Gastrocnemius medialis (tissue), 4 donors: ENCODE data around the gene ORAI2. TPM values are rescaled to one million over a fixed set of nuclear protein-coding genes. Genes with fewer than 3 reads are reported as not detected.
"Not testable (repeated sequence)": the region's sequence is repeated elsewhere in the genome, so short reads cannot be mapped to it uniquely, and the experiment has no call there.

Source experiments
- ATAC-seq, 2 donors: fragments of 150-250 bp; one replicate each; pipeline ENCODE4 v1.9.1; 2016
- DNase-seq, 2 donors: peaks; one replicate each; pipeline ENCODE4 v3.0.0-alpha.2; 2019
- H3K27ac ChIP-seq, 4 donors: fragments of 200-600 bp; sonication (generic); 1 replicate in 1 of 4; 2 replicates in 3 of 4; pipeline ENCODE4 v1.5.1; 2016 to 2018; ENCODE audit warnings: mild to moderate bottlenecking in 2 of 4, moderate library complexity in 1 of 4
- H3K27me3 ChIP-seq, 3 donors: fragments of 200-600 bp; sonication (generic) in 2 of 3; 1 replicate in 1 of 3; 2 replicates in 2 of 3; pipeline versions ENCODE4 v1.5.1 to v1.6.0; 2016 to 2019; ENCODE audit warnings: mild to moderate bottlenecking in 1 of 3, moderate library complexity in 1 of 3
- H3K36me3 ChIP-seq, 2 donors: fragments of 200-600 bp; sonication (generic) in 1 of 2; one replicate each; pipeline ENCODE4 v1.5.1; 2017 to 2018
- H3K4me1 ChIP-seq, 2 donors: fragments of 200-600 bp; sonication (generic) in 1 of 2; one replicate each; pipeline ENCODE4 v1.5.1; 2016 to 2017; ENCODE audit warnings: mild to moderate bottlenecking in 2 of 2
- H3K4me3 ChIP-seq, 4 donors: fragments of 200-600 bp; sonication (generic) in 3 of 4; 1 replicate in 1 of 4; 2 replicates in 3 of 4; pipeline ENCODE4 v1.5.1; 2016 to 2019; ENCODE audit warnings: mild to moderate bottlenecking in 2 of 4
- H3K9me3 ChIP-seq, 3 donors: fragments of 200-600 bp; sonication (generic) in 2 of 3; 1 replicate in 1 of 3; 2 replicates in 2 of 3; pipeline ENCODE4 v1.5.1; 2016 to 2019
- POLR2A ChIP-seq, 2 donors: fragments of 450-650 bp; IDR thresholded peaks; one replicate each; pipeline ENCODE4 v1.6.1; 2017; ENCODE audit warnings: antibody characterized with exemption in 2 of 2, mild to moderate bottlenecking in 2 of 2, moderate library complexity in 2 of 2
- in situ Hi-C, 4 donors: fragments of 200-750 bp; cut with MboI; loops; one replicate each; pipeline versions ENCODE4 v1.15.0 to v1.8.0; 2017; ENCODE audit warnings: low sequenced_read_pairs in 4 of 4
- intact Hi-C: fragments of 100-400 bp; cut with DNase I; formaldehyde crosslinking; loops from one replicate; pipeline ENCODE4 v1.15.1; 2023; ENCODE audit warnings: low total_unique reads
- total RNA-seq, 4 donors: library from RNA; depleted of rRNA; stranded (reverse); fragments of >200 nt; gene quantifications; one replicate each; pipeline versions ENCODE4 v1.1.0 to v1.2.3, GENCODE V29; 2016
- TF ChIP-seq, protein P1 (sequence below), 5 experiments: fragments of 450-650 bp in 3 of 5; fragments of 200-600 bp in 2 of 5; sonication (generic) in 2 of 5; IDR thresholded peaks in 4 of 5; conservative IDR thresholded peaks in 1 of 5; 1 replicate in 4 of 5; 2 replicates in 1 of 5; pipeline ENCODE4 v1.5.1; 2016 to 2019; ENCODE audit warnings: antibody characterized with exemption in 5 of 5, mild to moderate bottlenecking in 3 of 5, moderate library complexity in 3 of 5

ORAI2 gene
- total RNA-seq, 4 donors from 2014 or later: 1.8 to 4.1 (median 2.3) TPM

DNA sequence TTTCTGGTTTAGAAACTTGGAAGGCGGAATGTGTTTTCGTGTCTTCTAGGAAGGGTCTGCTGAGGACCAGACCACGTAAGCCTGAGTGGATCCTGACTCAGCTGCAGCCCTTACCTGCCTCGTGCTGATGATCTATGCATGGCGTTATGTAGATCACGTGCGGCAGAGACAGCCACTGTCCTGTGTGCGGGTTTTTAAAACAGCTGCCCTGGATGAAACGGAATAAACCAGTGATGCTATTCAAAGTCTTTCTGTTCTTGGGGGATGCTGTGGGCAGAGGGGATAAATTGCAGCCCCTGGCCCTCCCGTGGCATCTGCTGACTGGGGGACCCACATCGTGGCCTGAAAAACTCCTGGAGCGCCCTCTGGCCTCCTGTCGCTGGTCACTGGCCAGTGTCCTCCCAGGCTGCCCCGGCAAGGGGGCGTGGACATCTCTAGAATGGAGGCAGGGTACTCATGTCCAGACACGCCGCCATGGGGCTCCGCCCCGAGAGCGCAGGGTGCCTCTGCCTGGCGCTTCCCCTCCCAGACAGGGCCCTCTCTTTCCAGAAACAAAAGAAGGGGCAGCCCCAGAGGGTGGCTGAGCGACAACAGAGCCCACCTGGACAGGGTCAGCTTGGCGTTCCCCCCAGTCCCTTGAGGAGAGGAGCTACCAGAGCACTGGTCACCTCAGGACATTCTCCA is 18.1 kb downstream of the ORAI2 start:
- in situ Hi-C loops: no loop called here
- intact Hi-C loops: no loop called here
- ATAC-seq: no peak
- Histone ChIP-seq H3K27me3 (no peaks in the 10 kb centered on the region), H3K36me3 (peaks cover 0 to 12% of the 10 kb centered on the region in 2 donors), H3K4me1 (no peaks in the 10 kb centered on the region), H3K9me3 (no peaks in the 10 kb centered on the region), H3K27ac (no peak overlapping the region), H3K4me3 (no peak overlapping the region)
- DNase-seq: no peak
- no peak for TF ChIP-seq POLR2A (IDR thresholded peaks at IDR 0.05)
- TF ChIP-seq, protein P1, sequence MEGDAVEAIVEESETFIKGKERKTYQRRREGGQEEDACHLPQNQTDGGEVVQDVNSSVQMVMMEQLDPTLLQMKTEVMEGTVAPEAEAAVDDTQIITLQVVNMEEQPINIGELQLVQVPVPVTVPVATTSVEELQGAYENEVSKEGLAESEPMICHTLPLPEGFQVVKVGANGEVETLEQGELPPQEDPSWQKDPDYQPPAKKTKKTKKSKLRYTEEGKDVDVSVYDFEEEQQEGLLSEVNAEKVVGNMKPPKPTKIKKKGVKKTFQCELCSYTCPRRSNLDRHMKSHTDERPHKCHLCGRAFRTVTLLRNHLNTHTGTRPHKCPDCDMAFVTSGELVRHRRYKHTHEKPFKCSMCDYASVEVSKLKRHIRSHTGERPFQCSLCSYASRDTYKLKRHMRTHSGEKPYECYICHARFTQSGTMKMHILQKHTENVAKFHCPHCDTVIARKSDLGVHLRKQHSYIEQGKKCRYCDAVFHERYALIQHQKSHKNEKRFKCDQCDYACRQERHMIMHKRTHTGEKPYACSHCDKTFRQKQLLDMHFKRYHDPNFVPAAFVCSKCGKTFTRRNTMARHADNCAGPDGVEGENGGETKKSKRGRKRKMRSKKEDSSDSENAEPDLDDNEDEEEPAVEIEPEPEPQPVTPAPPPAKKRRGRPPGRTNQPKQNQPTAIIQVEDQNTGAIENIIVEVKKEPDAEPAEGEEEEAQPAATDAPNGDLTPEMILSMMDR (IDR thresholded peaks at IDR 0.05 in 4 of 5, conservative IDR thresholded peaks at IDR 0.05 in 1 of 5): no peak

- H3K27ac ChIP-seq: no peak overlapping the region
- in situ Hi-C loops: no loop called here
Observed at GRCh38 chr7:102452451-102452850, 19.1 kb downstream of the ORAI2 start.

DNA sequence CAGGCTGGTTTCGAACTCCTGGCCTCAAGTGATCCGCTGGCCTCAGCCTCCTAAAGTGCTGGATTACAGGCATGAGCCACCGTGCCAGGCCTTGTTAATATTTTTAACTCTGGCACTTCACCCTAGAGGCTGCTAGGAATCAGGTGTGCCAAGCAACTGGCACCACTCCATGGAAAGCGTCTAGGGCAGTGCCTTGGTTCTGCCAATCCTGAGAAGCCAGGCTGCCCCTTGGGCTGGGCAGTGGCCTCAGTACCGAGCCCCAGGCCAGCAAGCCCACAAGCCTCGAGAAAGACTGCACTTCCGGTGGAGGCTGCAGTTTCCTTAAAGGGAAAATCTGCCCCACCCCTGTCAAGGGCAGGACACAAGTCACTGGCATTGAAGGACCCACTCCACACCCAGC is 19.9 kb downstream of the ORAI2 start:
- Histone ChIP-seq H3K4me3 (no peak overlapping the region), H3K27ac (peak overlapping the region in 2 of 4 donors; percentile 34 to 60), H3K27me3 (no peaks in the 10 kb centered on the region), H3K36me3 (peaks cover 0 to 30% of the 10 kb centered on the region in 2 donors), H3K4me1 (no peaks in the 10 kb centered on the region), H3K9me3 (no peaks in the 10 kb centered on the region)
- no peak for TF ChIP-seq POLR2A (IDR thresholded peaks at IDR 0.05)
- intact Hi-C loops: no loop called here
- ATAC-seq (peak; percentile 47 to 60), DNase-seq (peak in 1 of 2 donors; percentile 52)
- in situ Hi-C loops: no loop called here

More at GRCh38 chr7:102452451-102452850, 19.1 kb downstream of the ORAI2 start:
- Histone ChIP-seq H3K4me1 (no peaks in the 10 kb centered on the region), H3K36me3 (peaks cover 0 to 21% of the 10 kb centered on the region in 2 donors), H3K27me3 (no peaks in the 10 kb centered on the region), H3K9me3 (no peaks in the 10 kb centered on the region), H3K4me3 (no peak overlapping the region)
- no peak for DNase-seq
- ATAC-seq: no peak
- intact Hi-C loops: no loop called here
- no peak for TF ChIP-seq POLR2A (IDR thresholded peaks at IDR 0.05)
- TF ChIP-seq, protein P1 (IDR thresholded peaks at IDR 0.05 in 4 of 5, conservative IDR thresholded peaks at IDR 0.05 in 1 of 5): no peak

- Histone ChIP-seq H3K27me3 (no peaks in the 10 kb centered on the region), H3K27ac (no peak overlapping the region), H3K36me3 (peaks cover 0 to 41% of the 10 kb centered on the region in 2 donors), H3K4me1 (no peaks in the 10 kb centered on the region), H3K9me3 (no peaks in the 10 kb centered on the region), H3K4me3 (no peak overlapping the region)
- DNase-seq: no peak
- intact Hi-C loops: no loop called here
- ATAC-seq: no peak
- in situ Hi-C loops: no loop called here
- no peak for TF ChIP-seq POLR2A (IDR thresholded peaks at IDR 0.05)
- TF ChIP-seq, protein P1 (IDR thresholded peaks at IDR 0.05 in 4 of 5, conservative IDR thresholded peaks at IDR 0.05 in 1 of 5): no peak
Observed at GRCh38 chr7:102454468-102454867, 21.1 kb downstream of the ORAI2 start.

DNA sequence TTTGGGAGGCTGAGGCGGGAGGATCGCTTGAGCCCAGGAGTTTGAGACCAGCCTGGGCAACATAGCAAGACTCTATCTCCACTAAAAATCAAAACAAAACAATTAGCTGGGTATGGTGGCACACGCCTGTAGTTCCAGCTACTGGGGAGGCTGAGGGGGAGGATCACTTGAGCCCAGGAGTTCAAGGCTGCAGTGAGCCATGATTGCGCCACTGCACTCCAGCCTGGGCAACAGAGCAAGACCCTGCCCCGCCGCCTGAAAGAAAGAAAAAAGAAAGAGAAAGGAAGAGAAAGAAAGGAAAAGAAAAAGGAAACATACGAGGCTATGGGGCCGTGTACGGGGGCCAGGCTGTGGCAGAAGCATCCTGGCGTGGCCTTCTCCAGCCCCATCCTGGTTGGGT is 21.6 kb downstream of the ORAI2 start:
- H3K27ac ChIP-seq, H3K4me3 ChIP-seq, H3K9me3 ChIP-seq, DNase-seq, intact Hi-C loops, H3K4me1 ChIP-seq, H3K27me3 ChIP-seq, ATAC-seq, in situ Hi-C loops: not testable (repeated sequence)
- peaks cover 0 to 42% of the 10 kb centered on the region in 2 donors for H3K36me3 ChIP-seq
